SK-N-SH (cell line): ENCODE data around the gene VWA3B. TPM values are rescaled to one million over a fixed set of nuclear protein-coding genes. Genes with fewer than 3 reads are reported as not detected.

Experiments used
- CTCF ChIA-PET: fragments of 300-600, 350-600 bp; formaldehyde crosslinking; extraction: SDS; loops from one replicate; lab custom pipeline; 2021; lab: Yijun Ruan, JAX
- POLR2A ChIA-PET: fragments of 350-600 bp; sonication (Branson Sonifier 250); formaldehyde crosslinking; extraction: SDS; loops from one replicate; lab custom pipeline; 2020; ENCODE audit warnings: antibody characterized with exemption, inconsistent platforms; lab: Yijun Ruan, JAX
- DNase-seq: peaks from one replicate; pipeline ENCODE4 v3.0.0; 2012
- H2AFZ ChIP-seq: fragments of 200-600 bp; sonication (generic); 2 replicates; pipeline ENCODE4 v1.8.1; 2016; ENCODE audit warnings: antibody characterized with exemption, mild to moderate bottlenecking, low read depth
- H3F3A ChIP-seq: fragments of 200-600 bp; sonication (generic); replicated peaks from 2 replicates; pipeline ENCODE3; 2016; ENCODE audit warnings: antibody characterized with exemption, mild to moderate bottlenecking; ENCODE audit not compliant: insufficient read depth
- H3K27ac ChIP-seq, 2 experiments: fragments of 200-500 bp in 1 of 2; fragments of 200-600 bp in 1 of 2; sonication (Bioruptor generic) in 1 of 2; sonication (generic), shearing (Covaris generic) in 1 of 2; 2 replicates each; pipeline versions ENCODE4 v1.5.1 to v1.6.1; 2014 to 2016; ENCODE audit warnings: low read depth in 2 of 2, inconsistent platforms in 1 of 2, low read length in 1 of 2, mild to moderate bottlenecking in 1 of 2, mixed read lengths in 1 of 2
- H3K27me3 ChIP-seq: fragments of 200-600 bp; sonication (generic), shearing (Covaris generic); 2 replicates; pipeline ENCODE4 v1.6.1; 2016; ENCODE audit warnings: mixed run types; ENCODE audit not compliant: insufficient read depth
- H3K36me3 ChIP-seq, 2 experiments: fragments of 200-500 bp in 1 of 2; fragments of 200-600 bp in 1 of 2; sonication (Bioruptor generic) in 1 of 2; sonication (generic) in 1 of 2; replicated peaks in 1 of 2; 2 replicates each; pipeline versions ENCODE3 to v1.5.1; 2014 to 2016; ENCODE audit warnings: low read length in 1 of 2, mild to moderate bottlenecking in 1 of 2; ENCODE audit not compliant: insufficient read depth in 2 of 2, control insufficient read depth in 1 of 2
- H3K4me1 ChIP-seq, 2 experiments: fragments of 200-500 bp in 1 of 2; fragments of 200-600 bp in 1 of 2; sonication (Bioruptor generic) in 1 of 2; sonication (generic), shearing (Covaris generic) in 1 of 2; 2 replicates each; pipeline versions ENCODE4 v1.5.1 to v1.6.1; 2014 to 2016; ENCODE audit warnings: low read depth in 1 of 2, low read length in 1 of 2, mixed run types in 1 of 2; ENCODE audit not compliant: insufficient read depth in 2 of 2, control insufficient read depth in 1 of 2
- H3K4me2 ChIP-seq: fragments of 200-600 bp; sonication (generic), shearing (Covaris generic); 2 replicates; pipeline ENCODE4 v1.6.1; 2017; ENCODE audit warnings: mixed run types
- H3K4me3 ChIP-seq, 2 experiments: fragments of 200-500 bp in 1 of 2; fragments of 200-600 bp in 1 of 2; sonication (Bioruptor generic) in 1 of 2; sonication (generic), shearing (Covaris generic) in 1 of 2; 2 replicates each; pipeline versions ENCODE4 v1.5.1 to v1.8.1; 2014 to 2016; ENCODE audit warnings: low read depth in 2 of 2, inconsistent platforms in 1 of 2, low read length in 1 of 2, mild to moderate bottlenecking in 1 of 2, mixed read lengths in 1 of 2, moderate library complexity in 1 of 2
- H3K79me2 ChIP-seq: fragments of 200-600 bp; sonication (generic); 2 replicates; pipeline ENCODE4 v1.8.1; 2017; ENCODE audit warnings: mild to moderate bottlenecking; ENCODE audit not compliant: insufficient read depth
- H3K9ac ChIP-seq: fragments of 200-600 bp; sonication (generic); 2 replicates; pipeline ENCODE4 v1.6.1; 2017; ENCODE audit warnings: mixed run types
- H3K9me2 ChIP-seq: fragments of 200-600 bp; sonication (generic); 2 replicates; pipeline ENCODE4 v1.6.1; 2017; ENCODE audit warnings: mixed run types
- H3K9me3 ChIP-seq: fragments of 200-600 bp; sonication (generic); 2 replicates; pipeline ENCODE4 v1.6.1; 2017; ENCODE audit warnings: mixed run types, mild to moderate bottlenecking, moderate library complexity
- H4K20me1 ChIP-seq: fragments of 200-600 bp; sonication (generic); 2 replicates; pipeline ENCODE4 v1.6.1; 2017; ENCODE audit warnings: mild to moderate bottlenecking, mixed run types; ENCODE audit not compliant: insufficient read depth
- CHD2 ChIP-seq: fragments of 150-350 bp; IDR thresholded peaks from 2 replicates; pipeline ENCODE4 v1.6.1; 2018; ENCODE audit warnings: low read length; ENCODE audit not compliant: partially characterized antibody
- CTCF ChIP-seq: fragments of 200-600 bp; sonication (generic); IDR thresholded peaks from 2 replicates; pipeline ENCODE4 v1.6.1; 2017; ENCODE audit warnings: antibody characterized with exemption, mild to moderate bottlenecking, moderate library complexity
- ELF1 ChIP-seq: IDR thresholded peaks from 2 replicates; pipeline ENCODE4 v1.4.0; 2012
- EP300 ChIP-seq, 2 experiments: IDR thresholded peaks; 2 replicates each; pipeline versions ENCODE4 v1.4.0 to v1.6.1; 2012; ENCODE audit warnings: borderline replicate concordance in 1 of 2, low read depth in 1 of 2, low read length in 1 of 2
- GATA2 ChIP-seq: sonication (generic); formaldehyde crosslinking; IDR thresholded peaks from 2 replicates; pipeline ENCODE4 v1.5.0; 2020; ENCODE audit warnings: mild to moderate bottlenecking, missing genetic modification reagents
- IRF3 ChIP-seq: fragments of 150-350 bp; IDR thresholded peaks from 2 replicates; pipeline ENCODE4 v1.6.1; 2016; ENCODE audit warnings: mild to moderate bottlenecking, low read depth, low read length
- JUND ChIP-seq: IDR thresholded peaks from 2 replicates; pipeline ENCODE4 v1.4.0; 2012
- MAX ChIP-seq: IDR thresholded peaks from 2 replicates; pipeline ENCODE4 v1.4.0; 2012; ENCODE audit warnings: low read depth
- NFIC ChIP-seq: IDR thresholded peaks from 2 replicates; pipeline ENCODE4 v1.4.0; 2012; ENCODE audit warnings: borderline replicate concordance
- POLR2AphosphoS5 ChIP-seq: IDR thresholded peaks from 2 replicates; pipeline ENCODE4 v1.6.1; 2012; ENCODE audit warnings: low read depth, low read length
- RCOR1 ChIP-seq: fragments of 150-350 bp; IDR thresholded peaks from 2 replicates; pipeline ENCODE4 v1.6.1; 2017; ENCODE audit warnings: antibody characterized with exemption, low read length
- REST ChIP-seq: IDR thresholded peaks from 2 replicates; pipeline ENCODE4 v1.6.1; 2012; ENCODE audit warnings: mild to moderate bottlenecking, low read depth, low read length, moderate library complexity
- RXRA ChIP-seq: IDR thresholded peaks from 2 replicates; pipeline ENCODE4 v1.4.0; 2012; ENCODE audit warnings: low read depth, mild to moderate bottlenecking, borderline replicate concordance
- TCF12 ChIP-seq: IDR thresholded peaks from 2 replicates; pipeline ENCODE4 v1.4.0; 2012
- TEAD4 ChIP-seq: IDR thresholded peaks from 2 replicates; pipeline ENCODE4 v1.4.0; 2012; ENCODE audit warnings: mild to moderate bottlenecking, borderline replicate concordance; ENCODE audit not compliant: insufficient read depth
- USF1 ChIP-seq: IDR thresholded peaks from 2 replicates; pipeline ENCODE4 v1.4.0; 2012; ENCODE audit warnings: low read depth, borderline replicate concordance
- WGBS: methylation state at CpG from one replicate; pipeline ENCODE4 v1.1.6; 2017; ENCODE audit warnings: low lambda C conversion rate; 5-methylcytosine and 5-hydroxymethylcytosine counted together
- polyA plus RNA-seq, 3 experiments: library from polyadenylated mRNA; depleted of rRNA; stranded (reverse); fragments of >200 nt; gene quantifications; 2 replicates each; pipeline ENCODE4 v1.2.3, GENCODE V29; 2012

The VWA3B gene
- polyA plus RNA-seq, 1 of the 3 experiments (the other 2 are of a cell fraction) = not detected

GRCh38 chr2:98142106-98142791, 55.3 kb downstream of the VWA3B start:
- Histone ChIP-seq H3K4me1 (peaks cover 0 to 7% of the 10 kb centered on the region in 2 experiments; a peak in 1 of 4 replicates), H3K79me2 (no peaks in the 10 kb centered on the region), H3K4me2 (no peak overlapping the region), H3K9ac (no peak overlapping the region), H3K9me2 (no peaks in the 10 kb centered on the region), H3K4me3 (no peak overlapping the region), H2AFZ (no peak overlapping the region), H3K27ac (no peak overlapping the region; a peak in 1 of 4 replicates), H3K27me3 (no peaks in the 10 kb centered on the region; the same call in 1 of the 2 replicates), H3K9me3 (no peaks in the 10 kb centered on the region), H4K20me1 (no peaks in the 10 kb centered on the region), H3K36me3 (no peaks in the 10 kb centered on the region), H3F3A (no peaks in the 10 kb centered on the region)
- POLR2A ChIA-PET = no interaction called here
- WGBS = 33% methylated on average over 5 of the region's 6 CpGs
- TF ChIP-seq RXRA = no peak
- 0 out of 4 replicates have a peak, but pooled peaks of 1 of the 2 experiments have one; percentile 20 for TF ChIP-seq EP300 (IDR thresholded peaks at IDR 0.05; ENCODE audit: borderline replicate concordance in 1 of 2, low read depth in 1 of 2, low read length in 1 of 2)
- TF ChIP-seq CTCF = no peak
- TF ChIP-seq MAX = no peak
- TF ChIP-seq POLR2AphosphoS5 = no peak
- TF ChIP-seq CHD2 = peak; percentile 22
- TF ChIP-seq JUND = no peak
- no peak for TF ChIP-seq ELF1
- TF ChIP-seq TCF12 = no peak
- no peak for TF ChIP-seq IRF3
- TF ChIP-seq GATA2 (CRISPR knock-in tag) = no peak; the same call in 1 of the 2 replicates
- TF ChIP-seq REST = no peak
- no peak for TF ChIP-seq USF1
- TF ChIP-seq NFIC = no peak
- 0 out of 2 replicates have a peak, but pooled peaks have one; percentile 25 for TF ChIP-seq RCOR1
- TF ChIP-seq TEAD4 = no peak
- CTCF ChIA-PET = no interaction called here
- DNase-seq = peak; percentile 73
